GM19240 (cell line): ENCODE measurements around the gene LRRC49.

Experiments
- DNase-seq: peaks from one replicate; pipeline ENCODE4 v3.0.0; 2011; ENCODE audit warnings: low spot score; ENCODE audit not compliant: insufficient read length

The LRRC49 gene

GRCh38 chr15:71089801-71090200, 197.2 kb downstream of the LRRC49 start:
- DNase-seq: no peak

GRCh38 chr15:71091601-71092000, 199.0 kb downstream of the LRRC49 start:
- DNase-seq: no peak

- DNase-seq: no peak
These were observed 199.5 kb downstream of the LRRC49 start for GRCh38 chr15:71092056-71092600.

- no peak for DNase-seq
These were observed 200.7 kb downstream of the LRRC49 start for GRCh38 chr15:71093054-71094024.

GRCh38 chr15:71094137-71094536, 201.5 kb downstream of the LRRC49 start:
- no peak for DNase-seq

GRCh38 chr15:71096676-71097075, 204.1 kb downstream of the LRRC49 start:
- DNase-seq: no peak

- no peak for DNase-seq
These were observed 205.3 kb downstream of the LRRC49 start for GRCh38 chr15:71097890-71098289.

- no peak for DNase-seq
These were observed 206.3 kb downstream of the LRRC49 start for GRCh38 chr15:71098920-71099319.
